Adrenal gland (tissue), 5 donors: Measurements from ENCODE around the gene SV2C.
A peak's percentile ranks its signal among the peaks of the same experiment; 100 is the strongest.

Experiments
- POLR2A ChIP-seq, 2 donors: fragments of 450-650 bp; IDR thresholded peaks; one replicate each; pipeline ENCODE4 v1.6.1; 2017; ENCODE audit warnings: antibody characterized with exemption in 2 of 2, mild to moderate bottlenecking in 2 of 2, moderate library complexity in 1 of 2
- TF ChIP-seq, protein P1 (sequence below), 6 experiments: fragments of 450-650 bp in 4 of 6; fragments of 200-600 bp in 2 of 6; sonication (generic) in 1 of 6; IDR thresholded peaks; 1 replicate in 5 of 6; 2 replicates in 1 of 6; pipeline versions ENCODE4 v1.5.1 to v1.8.0; 2016 to 2021; ENCODE audit warnings: antibody characterized with exemption in 6 of 6, mild to moderate bottlenecking in 2 of 6, moderate library complexity in 1 of 6
- donor health status: DM: no; HTN: no; CAD: no.

- TF ChIP-seq POLR2A (IDR thresholded peaks at IDR 0.05): no peak
- TF ChIP-seq, protein P1, sequence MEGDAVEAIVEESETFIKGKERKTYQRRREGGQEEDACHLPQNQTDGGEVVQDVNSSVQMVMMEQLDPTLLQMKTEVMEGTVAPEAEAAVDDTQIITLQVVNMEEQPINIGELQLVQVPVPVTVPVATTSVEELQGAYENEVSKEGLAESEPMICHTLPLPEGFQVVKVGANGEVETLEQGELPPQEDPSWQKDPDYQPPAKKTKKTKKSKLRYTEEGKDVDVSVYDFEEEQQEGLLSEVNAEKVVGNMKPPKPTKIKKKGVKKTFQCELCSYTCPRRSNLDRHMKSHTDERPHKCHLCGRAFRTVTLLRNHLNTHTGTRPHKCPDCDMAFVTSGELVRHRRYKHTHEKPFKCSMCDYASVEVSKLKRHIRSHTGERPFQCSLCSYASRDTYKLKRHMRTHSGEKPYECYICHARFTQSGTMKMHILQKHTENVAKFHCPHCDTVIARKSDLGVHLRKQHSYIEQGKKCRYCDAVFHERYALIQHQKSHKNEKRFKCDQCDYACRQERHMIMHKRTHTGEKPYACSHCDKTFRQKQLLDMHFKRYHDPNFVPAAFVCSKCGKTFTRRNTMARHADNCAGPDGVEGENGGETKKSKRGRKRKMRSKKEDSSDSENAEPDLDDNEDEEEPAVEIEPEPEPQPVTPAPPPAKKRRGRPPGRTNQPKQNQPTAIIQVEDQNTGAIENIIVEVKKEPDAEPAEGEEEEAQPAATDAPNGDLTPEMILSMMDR (IDR thresholded peaks at IDR 0.05): peak; percentile 38 to 67 (median 63)
Measured at GRCh38 chr5:76337953-76338451, 254.8 kb downstream of the SV2C start.
